Gastrocnemius medialis (tissue), 4 donors: ENCODE results near the gene WDFY3. TPM values are rescaled to one million over a fixed set of nuclear protein-coding genes. Genes with fewer than 3 reads are reported as not detected.

Experiments
- ATAC-seq, 2 donors: fragments of 150-250 bp; one replicate each; pipeline ENCODE4 v1.9.1; 2016
- DNase-seq, 2 donors: peaks; one replicate each; pipeline ENCODE4 v3.0.0-alpha.2; 2019
- H3K27ac ChIP-seq, 4 donors: fragments of 200-600 bp; sonication (generic); 1 replicate in 1 of 4; 2 replicates in 3 of 4; pipeline ENCODE4 v1.5.1; 2016 to 2018; ENCODE audit warnings: mild to moderate bottlenecking in 2 of 4, moderate library complexity in 1 of 4
- H3K27me3 ChIP-seq, 3 donors: fragments of 200-600 bp; sonication (generic) in 2 of 3; 1 replicate in 1 of 3; 2 replicates in 2 of 3; pipeline versions ENCODE4 v1.5.1 to v1.6.0; 2016 to 2019; ENCODE audit warnings: mild to moderate bottlenecking in 1 of 3, moderate library complexity in 1 of 3
- H3K36me3 ChIP-seq, 2 donors: fragments of 200-600 bp; sonication (generic) in 1 of 2; one replicate each; pipeline ENCODE4 v1.5.1; 2017 to 2018
- H3K4me1 ChIP-seq, 2 donors: fragments of 200-600 bp; sonication (generic) in 1 of 2; one replicate each; pipeline ENCODE4 v1.5.1; 2016 to 2017; ENCODE audit warnings: mild to moderate bottlenecking in 2 of 2
- H3K4me3 ChIP-seq, 4 donors: fragments of 200-600 bp; sonication (generic) in 3 of 4; 1 replicate in 1 of 4; 2 replicates in 3 of 4; pipeline ENCODE4 v1.5.1; 2016 to 2019; ENCODE audit warnings: mild to moderate bottlenecking in 2 of 4
- H3K9me3 ChIP-seq, 3 donors: fragments of 200-600 bp; sonication (generic) in 2 of 3; 1 replicate in 1 of 3; 2 replicates in 2 of 3; pipeline ENCODE4 v1.5.1; 2016 to 2019
- POLR2A ChIP-seq, 2 donors: fragments of 450-650 bp; IDR thresholded peaks; one replicate each; pipeline ENCODE4 v1.6.1; 2017; ENCODE audit warnings: antibody characterized with exemption in 2 of 2, mild to moderate bottlenecking in 2 of 2, moderate library complexity in 2 of 2
- in situ Hi-C, 4 donors: fragments of 200-750 bp; cut with MboI; loops; one replicate each; pipeline versions ENCODE4 v1.15.0 to v1.8.0; 2017; ENCODE audit warnings: low sequenced_read_pairs in 4 of 4
- intact Hi-C: fragments of 100-400 bp; cut with DNase I; formaldehyde crosslinking; loops from one replicate; pipeline ENCODE4 v1.15.1; 2023; ENCODE audit warnings: low total_unique reads
- total RNA-seq, 4 donors: library from RNA; depleted of rRNA; stranded (reverse); fragments of >200 nt; gene quantifications; one replicate each; pipeline versions ENCODE4 v1.1.0 to v1.2.3, GENCODE V29; 2016
- TF ChIP-seq, protein P1 (sequence below), 5 experiments: fragments of 450-650 bp in 3 of 5; fragments of 200-600 bp in 2 of 5; sonication (generic) in 2 of 5; IDR thresholded peaks in 4 of 5; conservative IDR thresholded peaks in 1 of 5; 1 replicate in 4 of 5; 2 replicates in 1 of 5; pipeline ENCODE4 v1.5.1; 2016 to 2019; ENCODE audit warnings: antibody characterized with exemption in 5 of 5, mild to moderate bottlenecking in 3 of 5, moderate library complexity in 3 of 5

WDFY3 gene
- total RNA-seq, 4 donors from 2014 or later = 28.3 to 65.9 (median 36.4) TPM

DNA sequence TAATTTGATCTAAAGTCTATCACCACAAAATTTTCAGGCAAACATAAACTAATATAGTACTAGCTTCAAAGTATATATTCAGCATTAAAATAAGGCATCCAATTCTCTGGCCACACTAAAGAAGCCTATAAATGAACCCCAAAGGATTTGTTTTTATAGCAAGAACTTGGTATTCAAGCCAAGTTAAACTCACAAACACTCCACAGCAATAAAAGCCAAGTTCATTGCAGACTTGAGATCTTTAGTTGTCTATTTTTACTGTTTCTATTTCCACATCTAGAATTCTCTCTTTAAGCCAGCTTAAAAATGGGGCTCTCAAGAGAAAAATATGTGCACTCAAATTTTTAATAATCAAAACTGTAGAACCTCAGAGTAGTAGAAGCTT, 51.1 kb downstream of the WDFY3 start:
- in situ Hi-C loops = no loop called here
- ATAC-seq = no peak
- Histone ChIP-seq H3K9me3 (no peaks in the 10 kb centered on the region), H3K27ac (peak overlapping the region; percentile 1 to 19 (median 2)), H3K4me1 (peaks cover 45 to 51% of the 10 kb centered on the region in 2 donors), H3K4me3 (no peak overlapping the region), H3K27me3 (no peaks in the 10 kb centered on the region), H3K36me3 (no peaks in the 10 kb centered on the region)
- intact Hi-C loops = loop anchor here (5.0 kb wide), 1 partner anchor 52 kb away; the partner anchor contains the start of gene WDFY3
- no peak for TF ChIP-seq POLR2A (IDR thresholded peaks at IDR 0.05)
- TF ChIP-seq, protein P1, sequence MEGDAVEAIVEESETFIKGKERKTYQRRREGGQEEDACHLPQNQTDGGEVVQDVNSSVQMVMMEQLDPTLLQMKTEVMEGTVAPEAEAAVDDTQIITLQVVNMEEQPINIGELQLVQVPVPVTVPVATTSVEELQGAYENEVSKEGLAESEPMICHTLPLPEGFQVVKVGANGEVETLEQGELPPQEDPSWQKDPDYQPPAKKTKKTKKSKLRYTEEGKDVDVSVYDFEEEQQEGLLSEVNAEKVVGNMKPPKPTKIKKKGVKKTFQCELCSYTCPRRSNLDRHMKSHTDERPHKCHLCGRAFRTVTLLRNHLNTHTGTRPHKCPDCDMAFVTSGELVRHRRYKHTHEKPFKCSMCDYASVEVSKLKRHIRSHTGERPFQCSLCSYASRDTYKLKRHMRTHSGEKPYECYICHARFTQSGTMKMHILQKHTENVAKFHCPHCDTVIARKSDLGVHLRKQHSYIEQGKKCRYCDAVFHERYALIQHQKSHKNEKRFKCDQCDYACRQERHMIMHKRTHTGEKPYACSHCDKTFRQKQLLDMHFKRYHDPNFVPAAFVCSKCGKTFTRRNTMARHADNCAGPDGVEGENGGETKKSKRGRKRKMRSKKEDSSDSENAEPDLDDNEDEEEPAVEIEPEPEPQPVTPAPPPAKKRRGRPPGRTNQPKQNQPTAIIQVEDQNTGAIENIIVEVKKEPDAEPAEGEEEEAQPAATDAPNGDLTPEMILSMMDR (IDR thresholded peaks at IDR 0.05 in 4 of 5, conservative IDR thresholded peaks at IDR 0.05 in 1 of 5) = no peak
- DNase-seq = no peak

DNA sequence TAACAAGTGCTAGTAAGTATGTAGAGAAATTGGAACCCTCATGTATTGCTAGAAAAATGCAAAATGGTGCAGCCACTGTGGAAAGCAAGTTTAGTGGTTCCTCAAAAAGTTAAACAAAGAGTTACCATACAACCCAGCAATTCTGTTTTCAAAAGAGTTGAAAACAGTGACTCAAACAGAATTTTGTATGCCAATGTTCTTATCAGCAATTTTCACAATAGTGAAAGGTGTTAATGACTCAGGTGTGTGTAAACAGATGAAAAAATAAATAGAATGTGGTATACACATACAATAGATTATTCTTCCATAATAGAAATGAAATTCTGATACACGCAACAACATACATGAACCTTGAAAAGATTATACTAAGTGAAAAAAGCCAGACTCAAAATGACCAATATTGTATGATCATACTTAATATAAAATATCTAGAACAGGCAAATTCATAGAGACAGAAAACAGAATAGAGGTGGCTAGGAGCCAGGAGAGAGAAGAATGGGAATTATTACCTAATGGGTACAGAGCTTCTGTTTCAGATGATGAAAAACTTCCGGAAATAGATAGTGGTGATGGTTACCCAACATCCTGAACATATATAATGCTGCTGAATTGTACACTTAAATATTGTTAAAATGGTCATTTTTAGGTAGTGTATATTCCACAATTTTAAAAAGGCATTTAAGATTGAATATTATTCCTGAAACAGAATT, 51.6 kb downstream of the WDFY3 start:
- intact Hi-C loops (loop anchor here (5.0 kb wide), 1 partner anchor 52 kb away; the partner anchor contains the start of gene WDFY3), in situ Hi-C loops (no loop called here)
- no peaks in the 10 kb centered on the region for H3K36me3 ChIP-seq
- TF ChIP-seq, protein P1 (IDR thresholded peaks at IDR 0.05 in 4 of 5, conservative IDR thresholded peaks at IDR 0.05 in 1 of 5) = no peak
- TF ChIP-seq POLR2A (IDR thresholded peaks at IDR 0.05) = no peak
- H3K4me3 ChIP-seq = no peak overlapping the region
- peaks cover 41 to 49% of the 10 kb centered on the region in 2 donors for H3K4me1 ChIP-seq
- ATAC-seq (peak; percentile 56 to 78), DNase-seq (no peak)
- no peaks in the 10 kb centered on the region for H3K9me3 ChIP-seq
- H3K27me3 ChIP-seq = no peaks in the 10 kb centered on the region
- peak overlapping the region in 2 of 4 donors; percentile 1 for H3K27ac ChIP-seq

DNA sequence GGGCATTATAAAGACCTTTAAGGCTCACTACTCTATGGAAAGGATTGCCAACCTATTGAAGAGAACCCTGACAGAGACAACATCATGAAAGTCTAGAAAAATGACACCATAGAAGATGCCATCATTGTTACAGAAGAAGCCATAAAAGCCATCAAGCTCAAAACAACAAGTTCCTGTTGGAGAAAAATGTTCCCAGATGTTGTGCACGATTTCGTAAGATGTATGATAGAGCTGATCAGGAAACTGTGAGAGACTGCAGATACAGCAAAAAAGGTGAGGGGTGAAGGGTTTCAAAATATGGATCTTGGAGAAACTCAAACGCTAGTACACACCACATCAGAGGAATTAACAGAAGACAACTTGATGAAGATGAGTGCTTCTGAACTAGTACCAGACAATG, 53.3 kb downstream of the WDFY3 start:
- intact Hi-C loops (no loop called here), in situ Hi-C loops (no loop called here)
- peaks cover 40 to 46% of the 10 kb centered on the region in 2 donors for H3K4me1 ChIP-seq
- TF ChIP-seq, protein P1 (IDR thresholded peaks at IDR 0.05 in 4 of 5, conservative IDR thresholded peaks at IDR 0.05 in 1 of 5) = no peak
- no peak for TF ChIP-seq POLR2A (IDR thresholded peaks at IDR 0.05)
- H3K27ac ChIP-seq = no peak overlapping the region
- ATAC-seq (no peak), DNase-seq (no peak)
- H3K9me3 ChIP-seq = no peaks in the 10 kb centered on the region
- no peaks in the 10 kb centered on the region for H3K27me3 ChIP-seq
- no peaks in the 10 kb centered on the region for H3K36me3 ChIP-seq
- no peak overlapping the region for H3K4me3 ChIP-seq

DNA sequence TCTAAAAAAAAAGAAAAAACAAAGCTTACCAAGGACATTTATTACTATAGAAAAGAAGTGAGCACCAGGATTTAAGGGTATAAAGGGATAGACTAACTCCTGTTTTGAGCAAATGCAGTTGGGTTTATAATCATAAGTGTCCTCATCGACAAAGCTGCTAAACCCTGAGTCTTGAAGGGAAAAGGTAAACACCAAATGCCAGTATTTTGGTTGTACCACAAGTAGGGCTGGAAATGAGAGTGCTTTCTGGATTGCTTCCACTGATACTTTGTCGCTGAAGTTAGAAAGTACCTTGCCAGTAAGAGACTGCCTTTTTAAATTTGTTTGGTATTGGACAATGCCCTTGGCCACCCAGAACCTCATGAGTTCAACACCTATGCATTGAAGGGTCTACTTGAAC, 53.7 kb downstream of the WDFY3 start:
- no peak for TF ChIP-seq POLR2A (IDR thresholded peaks at IDR 0.05)
- TF ChIP-seq, protein P1 (IDR thresholded peaks at IDR 0.05 in 4 of 5, conservative IDR thresholded peaks at IDR 0.05 in 1 of 5) = no peak
- intact Hi-C loops = no loop called here
- in situ Hi-C loops = no loop called here
- H3K9me3 ChIP-seq = no peaks in the 10 kb centered on the region
- peaks cover 36 to 41% of the 10 kb centered on the region in 2 donors for H3K4me1 ChIP-seq
- DNase-seq (no peak), ATAC-seq (no peak)
- H3K4me3 ChIP-seq = no peak overlapping the region
- H3K27me3 ChIP-seq = no peaks in the 10 kb centered on the region
- no peaks in the 10 kb centered on the region for H3K36me3 ChIP-seq
- no peak overlapping the region for H3K27ac ChIP-seq
